HepG2 (cell line): Measurements from ENCODE around the gene GALNT10. TPM values are rescaled to one million over a fixed set of nuclear protein-coding genes. Genes with fewer than 3 reads are reported as not detected.

Source experiments
- AFF4 ChIP-seq: sonication (generic); formaldehyde crosslinking; IDR thresholded peaks from 2 replicates; pipeline ENCODE4 v1.4.0; 2020; ENCODE audit warnings: missing genetic modification reagents
- DBP ChIP-seq: sonication (generic); formaldehyde crosslinking; IDR thresholded peaks from 2 replicates; pipeline ENCODE4 v1.4.0; 2020; ENCODE audit warnings: missing genetic modification reagents; ENCODE audit errors: not compliant biosample characterization
- DDIT3 ChIP-seq: sonication (generic); formaldehyde crosslinking; IDR thresholded peaks from 2 replicates; pipeline ENCODE4 v1.4.0; 2020; ENCODE audit warnings: mild to moderate bottlenecking, missing genetic modification reagents
- DZIP1 ChIP-seq: sonication (generic); formaldehyde crosslinking; IDR thresholded peaks from 2 replicates; pipeline ENCODE4 v1.5.0; 2020; ENCODE audit warnings: mild to moderate bottlenecking, missing genetic modification reagents
- LRRFIP1 ChIP-seq: sonication (generic); formaldehyde crosslinking; conservative IDR thresholded peaks from 2 replicates; pipeline ENCODE4 v1.4.0; 2020; ENCODE audit warnings: missing genetic modification reagents
- MBD4 ChIP-seq: IDR thresholded peaks from 2 replicates; pipeline ENCODE4 v1.6.1; 2012; ENCODE audit warnings: low read length, inconsistent platforms, borderline replicate concordance
- PHF21A ChIP-seq: sonication (generic); formaldehyde crosslinking; IDR thresholded peaks from 2 replicates; pipeline ENCODE4 v1.5.0; 2020; ENCODE audit warnings: mild to moderate bottlenecking, missing genetic modification reagents
- TFDP1 ChIP-seq: IDR thresholded peaks from 2 replicates; pipeline ENCODE4 v1.6.1; 2016; ENCODE audit warnings: missing compliant biosample characterization, missing genetic modification reagents, borderline replicate concordance
- XBP1 ChIP-seq: sonication (generic); formaldehyde crosslinking; IDR thresholded peaks from 2 replicates; pipeline ENCODE4 v1.5.0; 2020; ENCODE audit warnings: missing genetic modification reagents
- ZEB1 ChIP-seq: IDR thresholded peaks from 2 replicates; pipeline ENCODE4 v1.6.1; 2012; ENCODE audit warnings: mild to moderate bottlenecking, low read depth, inconsistent platforms; ENCODE audit not compliant: insufficient replicate concordance
- ZNF512B ChIP-seq: sonication (generic); formaldehyde crosslinking; IDR thresholded peaks from 2 replicates; pipeline ENCODE4 v1.5.1; 2020; ENCODE audit warnings: missing genetic modification reagents, mild to moderate bottlenecking, borderline replicate concordance
- ZNF720 ChIP-seq: sonication (generic); formaldehyde crosslinking; IDR thresholded peaks from 2 replicates; pipeline ENCODE4 v1.4.0; 2020; ENCODE audit warnings: missing genetic modification reagents
- polyA plus RNA-seq, 8 experiments: library from polyadenylated mRNA; depleted of rRNA in 3 of 8; stranded (reverse) in 7 of 8; unstranded in 1 of 8; fragments of >200 nt; fragmentation: Illumina TruSeq in 4 of 8; extraction: Trizol in 4 of 8; gene quantifications; 2 replicates each; pipeline versions ENCODE4 v1.2.1 to v1.2.3, GENCODE V29; 2011 to 2016; ENCODE audit warnings: low read depth in 4 of 8, missing spikeins in 1 of 8, mixed read lengths in 1 of 8; ENCODE audit not compliant: insufficient read depth in 1 of 8
- total RNA-seq, 5 experiments: library from RNA; depleted of rRNA; stranded (reverse); fragments of >200 nt; fragmentation: Illumina TruSeq; extraction: Trizol; gene quantifications; 2 replicates each; pipeline ENCODE4 v1.2.3, GENCODE V29; 2016; ENCODE audit warnings: low read depth in 1 of 5

The GALNT10 gene
- total and polyA plus RNA-seq, 2 of the 13 experiments (the other 11 are each of a cell fraction or from before 2014, with no cell fraction given), result 8.1 to 11.2 TPM

GRCh38 chr5:154446195-154447088 lies 255.9 kb downstream of the GALNT10 start (continued):
- no peak for TF ChIP-seq ZEB1
- TF ChIP-seq ZNF512B (CRISPR knock-in tag), result 0 out of 2 replicates have a peak, but pooled peaks have one; percentile 30
- TF ChIP-seq MBD4, result no peak
- no peak for TF ChIP-seq DBP (CRISPR knock-in tag)
- TF ChIP-seq PHF21A (CRISPR knock-in tag), result no peak
- TF ChIP-seq DDIT3, result no peak
- TF ChIP-seq XBP1 (CRISPR knock-in tag), result no peak
- TF ChIP-seq TFDP1, result no peak
- TF ChIP-seq AFF4 (CRISPR knock-in tag), result no peak
- TF ChIP-seq ZNF720 (CRISPR knock-in tag), result no peak
- no peak for TF ChIP-seq DZIP1 (CRISPR knock-in tag)
- no peak for TF ChIP-seq LRRFIP1 (CRISPR knock-in tag)
